Activated CD4-positive, CD25-positive, alpha-beta regulatory T cell treated with anti-CD3 and anti-CD28 coated beads, Interleukin-2, amount 50 U/mL, for 72 hours (primary cell): ENCODE results near the gene LOXHD1.
A peak's percentile ranks its signal among the peaks of the same experiment; 100 is the strongest.

Experiments used
- DNase-seq: peaks from one replicate; pipeline ENCODE4 v3.0.0; 2021

Gene LOXHD1

DNA sequence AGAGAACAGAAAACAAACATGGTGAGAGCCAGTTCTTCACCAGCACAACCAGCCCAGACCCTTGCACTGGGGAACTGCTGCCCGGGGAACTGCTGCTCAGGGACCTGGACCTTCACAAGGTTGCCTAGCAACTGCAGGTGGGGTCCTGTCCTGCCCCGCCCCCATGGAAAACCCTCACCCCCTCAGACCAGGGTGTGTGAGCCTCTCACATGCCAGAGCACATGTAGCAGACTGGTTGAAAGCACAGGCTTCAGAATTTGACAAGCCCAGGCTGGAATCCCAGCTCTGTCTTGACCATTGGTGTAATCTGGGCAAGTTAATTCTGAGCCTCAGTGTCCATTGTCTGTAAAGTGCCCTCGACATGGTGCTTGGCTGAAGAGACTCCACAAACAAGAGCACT lies 118.6 kb downstream of the LOXHD1 start:
- DNase-seq, result no peak

DNA sequence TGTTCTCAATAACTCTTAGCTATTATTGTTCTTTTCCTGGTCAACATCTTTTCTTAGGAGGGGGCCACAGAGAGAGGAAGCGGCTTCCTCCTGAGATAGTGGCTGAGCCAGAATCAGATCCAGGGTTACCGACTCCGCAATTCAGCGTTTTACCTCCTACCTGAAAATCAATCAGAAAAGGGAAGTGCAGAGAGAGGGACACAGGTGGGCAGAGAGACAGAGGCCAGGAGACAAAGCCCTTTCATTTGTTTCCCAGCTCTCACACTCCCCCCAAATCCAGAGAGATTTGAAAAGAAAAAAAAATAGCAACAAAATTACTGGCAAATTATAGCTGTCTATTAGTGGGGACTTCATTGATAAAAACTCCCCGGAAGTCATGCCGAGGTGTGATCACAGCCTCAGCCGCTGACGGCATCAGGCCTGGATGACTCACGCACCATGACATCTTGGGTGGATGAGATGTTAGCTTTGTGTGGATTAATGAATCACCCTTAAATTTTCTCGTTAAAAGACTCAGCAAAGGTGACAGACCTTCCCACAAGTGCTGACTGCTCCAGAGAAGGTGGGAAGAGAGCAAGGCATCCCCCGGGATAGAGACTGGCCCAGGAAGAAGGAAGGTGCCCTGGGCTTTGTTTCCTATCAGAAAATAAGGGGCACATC lies 120.7 kb downstream of the LOXHD1 start:
- DNase-seq, result no peak

- no peak for DNase-seq
Observed at GRCh38 chr18:46531482-46531881, 125.5 kb downstream of the LOXHD1 start.

DNA sequence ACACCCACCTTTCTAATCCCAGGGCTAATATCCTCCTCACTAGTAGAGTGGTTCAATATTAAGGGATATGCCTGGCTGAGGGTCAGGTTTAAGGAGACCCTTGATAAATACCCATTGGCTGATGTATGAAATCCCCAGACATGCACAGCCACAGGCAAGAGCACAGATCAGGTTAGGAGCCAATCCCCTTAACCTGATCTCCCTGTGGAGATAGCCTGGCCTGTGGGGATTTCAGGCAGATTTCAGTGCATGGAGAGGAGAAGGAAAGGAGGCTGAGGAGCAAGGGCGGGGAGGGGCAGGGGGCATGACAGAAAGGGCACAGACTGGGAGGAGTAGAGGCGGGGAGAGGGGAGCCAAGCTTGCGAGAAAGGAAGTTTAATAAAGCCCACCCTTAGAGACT lies 129.0 kb downstream of the LOXHD1 start:
- DNase-seq, result no peak

DNA sequence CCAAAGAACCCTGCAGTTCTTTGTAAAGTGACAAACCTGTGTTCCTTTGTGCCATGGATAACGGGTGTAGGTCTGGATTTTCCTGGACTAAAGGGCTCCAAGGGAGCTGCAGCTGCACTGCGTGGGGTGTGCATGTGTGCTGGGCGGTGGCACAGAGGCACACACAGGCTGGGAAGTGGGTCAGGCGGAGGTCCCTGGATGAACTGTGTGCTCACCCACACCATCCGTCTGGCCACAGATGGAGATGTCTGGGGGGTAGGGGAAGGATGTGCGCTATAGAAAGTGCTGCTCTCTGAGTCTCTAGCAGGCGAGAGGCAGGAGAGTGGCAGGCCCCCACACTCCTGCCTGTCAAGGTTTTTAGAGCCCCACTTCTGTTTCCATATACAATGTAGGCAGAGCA lies 137.2 kb downstream of the LOXHD1 start:
- no peak for DNase-seq

DNA sequence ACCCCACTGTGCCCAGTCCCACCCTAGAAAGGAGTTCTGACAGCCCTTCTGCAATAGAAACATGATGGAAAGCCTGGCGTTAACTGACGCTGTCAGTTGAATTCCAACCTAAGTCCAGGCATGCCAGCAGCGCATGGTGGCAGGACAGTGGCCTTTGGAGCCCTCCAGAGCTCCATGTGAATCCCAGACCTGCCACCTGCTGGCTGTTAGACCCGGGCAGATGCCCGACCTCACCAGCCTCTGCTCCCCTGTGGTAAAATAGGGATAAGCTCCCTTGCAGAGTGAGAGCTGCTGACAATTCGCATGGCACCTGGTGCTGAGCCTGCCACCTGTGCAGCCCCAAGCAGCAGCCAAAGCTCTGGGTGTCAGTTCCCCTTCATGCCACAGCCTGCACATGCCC lies 138.6 kb downstream of the LOXHD1 start:
- no peak for DNase-seq

GRCh38 chr18:46516555-46516954 lies 140.5 kb downstream of the LOXHD1 start:
- DNase-seq, result no peak

DNA sequence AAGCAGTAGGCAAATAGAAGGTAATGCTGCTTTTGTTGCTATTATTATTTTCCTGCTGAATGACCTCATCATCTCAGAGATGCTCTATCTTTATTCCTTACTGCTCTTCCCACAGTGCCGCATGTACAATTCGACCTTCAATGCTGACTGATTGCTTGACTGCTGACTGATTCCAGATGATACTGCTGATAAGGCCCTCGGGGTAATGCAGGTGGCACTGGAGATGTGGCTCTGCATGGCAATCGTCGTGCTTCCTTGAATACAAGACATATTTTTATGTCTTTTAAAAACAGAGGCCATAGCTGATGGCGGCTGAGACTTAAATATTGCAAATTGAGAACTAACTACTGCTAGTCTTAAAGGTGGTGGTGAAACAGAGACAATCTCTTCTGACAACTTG lies 146.6 kb downstream of the LOXHD1 start:
- no peak for DNase-seq

GRCh38 chr18:46509530-46509929 lies 147.5 kb downstream of the LOXHD1 start:
- no peak for DNase-seq

DNA sequence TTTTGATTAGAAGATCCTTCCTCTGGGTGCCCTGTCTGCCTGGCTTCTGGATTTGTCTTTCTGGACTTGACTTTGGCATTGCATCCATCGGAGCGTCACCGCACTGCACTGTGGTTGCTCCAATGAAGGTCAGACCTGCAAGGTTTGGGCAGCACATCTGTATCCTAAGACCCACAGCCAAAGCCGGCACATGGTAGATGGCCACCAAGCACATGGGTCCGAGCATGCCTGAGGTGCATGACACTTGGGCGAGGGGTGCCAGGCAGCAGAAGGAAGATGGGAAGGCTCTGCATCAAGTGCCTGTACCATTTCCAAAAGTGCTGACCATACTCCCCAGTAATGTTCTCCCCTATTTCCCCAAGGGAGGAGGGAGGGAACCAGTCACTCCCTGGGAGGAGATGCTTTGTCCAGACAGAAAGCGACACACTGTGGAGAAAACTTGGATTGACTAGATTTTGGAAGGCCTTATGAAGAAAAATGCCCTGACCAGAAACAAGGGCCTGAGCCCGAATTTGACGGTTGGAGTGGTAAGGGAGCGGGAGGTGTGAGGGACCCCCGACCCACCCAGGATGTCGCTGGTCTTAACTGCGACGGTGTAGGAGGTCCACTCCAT lies 149.9 kb downstream of the LOXHD1 start:
- no peak for DNase-seq

- DNase-seq, result no peak
Observed at GRCh38 chr18:46502444-46502843, 154.6 kb downstream of the LOXHD1 start.

- DNase-seq, result no peak
Observed at GRCh38 chr18:46497129-46497528, 159.9 kb downstream of the LOXHD1 start.

DNA sequence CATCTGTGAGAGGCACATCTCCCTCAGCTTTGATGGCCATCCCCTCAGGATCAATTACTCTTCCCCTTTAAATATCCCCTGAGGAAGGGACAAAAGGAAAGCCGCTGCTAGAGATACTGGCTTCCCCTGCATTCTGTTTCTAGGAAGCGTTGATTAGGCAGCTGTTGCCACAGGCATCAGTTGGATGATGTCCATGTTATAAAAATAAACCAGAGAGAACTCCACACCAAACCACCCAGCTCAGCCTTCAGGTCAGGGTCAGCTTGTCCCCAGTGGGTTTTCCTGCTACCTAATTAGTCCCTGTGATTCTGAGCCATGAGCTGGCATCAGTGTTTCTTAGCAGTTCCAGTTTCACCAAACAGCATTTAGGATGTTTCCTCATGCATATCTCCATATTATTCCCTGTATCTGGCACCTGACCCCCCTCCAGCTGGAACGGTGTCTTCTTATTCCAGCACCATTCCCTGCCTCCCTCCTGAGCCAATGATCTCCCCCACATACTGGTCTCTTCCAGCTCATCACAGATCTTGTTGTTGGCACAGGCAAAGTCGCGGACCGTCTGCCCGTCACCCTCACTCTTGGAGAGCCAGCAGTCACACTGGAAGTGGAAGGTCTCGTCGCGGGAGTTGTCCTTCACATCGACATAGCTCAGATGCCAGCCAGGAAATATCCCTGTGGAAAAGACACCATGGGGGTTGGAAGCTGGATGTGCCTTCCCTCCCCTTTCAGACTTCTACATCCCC lies 168.4 kb downstream of the LOXHD1 start:
- DNase-seq, result no peak

DNA sequence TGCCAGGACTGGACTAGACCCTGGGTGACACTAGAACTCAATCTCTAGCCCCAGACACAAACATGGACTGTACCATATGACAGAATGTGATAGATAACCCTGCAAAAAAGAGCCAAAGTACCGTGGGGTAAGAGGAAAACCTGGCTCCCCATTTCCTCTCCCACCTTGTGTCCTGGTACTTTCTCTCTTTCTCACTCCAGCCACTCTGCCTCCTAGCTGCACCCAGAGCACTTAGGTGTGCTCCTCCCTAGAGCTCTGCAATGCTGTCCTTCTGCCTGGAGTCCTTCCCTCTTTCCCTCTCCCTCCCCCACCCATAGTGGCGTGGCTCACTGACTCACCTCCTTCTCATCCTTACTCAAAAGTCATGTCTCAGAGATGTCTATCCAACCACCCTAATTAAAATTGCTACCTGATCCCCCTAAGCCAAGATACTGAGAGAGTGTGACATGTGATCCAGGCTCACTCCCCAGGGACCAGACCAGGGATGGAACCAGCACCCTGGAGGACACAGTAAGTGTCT lies 171.3 kb downstream of the LOXHD1 start:
- DNase-seq, result no peak

DNA sequence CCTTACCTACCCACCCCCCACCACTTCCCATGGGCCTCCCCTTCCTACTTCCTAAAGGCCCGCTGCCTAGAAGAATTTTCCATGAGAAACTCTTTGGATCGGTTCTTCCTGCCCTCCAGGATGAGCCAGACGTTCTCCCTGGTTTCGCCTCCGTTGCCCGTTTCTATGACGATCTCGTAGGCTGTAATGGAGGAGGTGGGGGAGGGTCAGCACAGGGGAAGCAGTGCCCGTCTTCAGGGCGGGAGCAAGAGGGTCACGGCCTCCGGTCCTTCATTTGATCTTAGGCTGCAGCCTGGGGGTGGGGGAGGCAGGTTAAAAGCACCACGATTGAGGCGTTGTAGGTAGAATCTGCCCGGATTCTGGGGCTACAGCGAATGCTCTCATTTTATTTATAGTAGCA lies 172.0 kb downstream of the LOXHD1 start:
- DNase-seq, result no peak

- DNase-seq, result no peak
Observed at GRCh38 chr18:46482831-46483230, 174.2 kb downstream of the LOXHD1 start.

DNA sequence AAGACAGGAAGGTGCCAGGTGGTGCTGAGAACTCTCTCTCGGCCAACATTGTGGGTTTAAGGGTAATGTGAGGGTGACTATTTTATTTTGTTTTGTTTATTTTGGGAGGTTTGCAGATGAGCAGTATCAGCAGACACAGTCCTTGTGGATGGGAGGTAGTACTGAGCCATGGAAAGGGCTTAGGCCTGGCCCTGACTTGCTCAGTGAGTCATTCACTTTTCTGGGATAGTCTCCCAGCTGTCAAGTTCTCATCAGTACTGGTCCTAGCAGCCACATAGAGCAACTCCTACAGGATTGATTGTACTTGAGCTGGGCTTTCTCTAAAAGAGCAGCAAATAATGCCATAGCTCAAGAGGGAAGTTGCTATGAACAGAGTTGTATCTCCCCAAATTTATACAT lies 175.2 kb downstream of the LOXHD1 start:
- no peak for DNase-seq

- peak; percentile 45 for DNase-seq
Observed at GRCh38 chr18:46481048-46481846, 175.8 kb downstream of the LOXHD1 start.

GRCh38 chr18:46480226-46480625 lies 176.8 kb downstream of the LOXHD1 start:
- DNase-seq, result no peak

GRCh38 chr18:46478796-46479195 lies 178.2 kb downstream of the LOXHD1 start:
- DNase-seq, result no peak

GRCh38 chr18:46477425-46478011 lies 179.5 kb downstream of the LOXHD1 start:
- DNase-seq, result no peak

GRCh38 chr18:46475390-46475752 lies 181.6 kb downstream of the LOXHD1 start:
- DNase-seq, result no peak
